Measurements from ENCODE around the gene SCGB3A1.

SCGB3A1 gene

GRCh38 chr5:180624587-180624986, 33.3 kb upstream of the SCGB3A1 start:
- TF ChIP-seq ZFX (IDR thresholded peaks at IDR 0.05) (no peak), CTCF (conservative IDR thresholded peaks at IDR 0.05) (no peak)
- no peak overlapping the region for H3K27ac ChIP-seq

GRCh38 chr5:180623844-180624243, 32.5 kb upstream of the SCGB3A1 start:
- TF ChIP-seq CTCF (conservative IDR thresholded peaks at IDR 0.05) (no peak), ZFX (IDR thresholded peaks at IDR 0.05) (no peak)
- H3K27ac ChIP-seq, result no peak overlapping the region

- H3K27ac ChIP-seq, result no peak overlapping the region
These were observed 32.1 kb upstream of the SCGB3A1 start for GRCh38 chr5:180623411-180623834.

GRCh38 chr5:180622910-180623309, 31.6 kb upstream of the SCGB3A1 start:
- no peak for TF ChIP-seq CTCF (conservative IDR thresholded peaks at IDR 0.05)
- TF ChIP-seq ZFX (IDR thresholded peaks at IDR 0.05), result no peak
- H3K27ac ChIP-seq, result no peak overlapping the region

More at GRCh38 chr5:180623411-180623834, 32.1 kb upstream of the SCGB3A1 start:
- TF ChIP-seq ZFX (IDR thresholded peaks at IDR 0.05) (no peak), CTCF (conservative IDR thresholded peaks at IDR 0.05) (no peak)

- TF ChIP-seq ZFX (IDR thresholded peaks at IDR 0.05) (no peak), CTCF (conservative IDR thresholded peaks at IDR 0.05) (no peak)
These were observed 30.0 kb upstream of the SCGB3A1 start for GRCh38 chr5:180621311-180621710.

GRCh38 chr5:180620014-180620413, 28.7 kb upstream of the SCGB3A1 start:
- TF ChIP-seq ZFX (IDR thresholded peaks at IDR 0.05) (no peak), CTCF (conservative IDR thresholded peaks at IDR 0.05) (no peak)
- H3K27ac ChIP-seq, result no peak overlapping the region

More at GRCh38 chr5:180621311-180621710, 30.0 kb upstream of the SCGB3A1 start:
- H3K27ac ChIP-seq, result no peak overlapping the region

GRCh38 chr5:180619563-180619915, 28.2 kb upstream of the SCGB3A1 start:
- no peak overlapping the region for H3K27ac ChIP-seq
- TF ChIP-seq ZFX (IDR thresholded peaks at IDR 0.05) (no peak), CTCF (conservative IDR thresholded peaks at IDR 0.05) (no peak)

Data from C4-2B (cell line).